BJ (cell line): ENCODE results near the gene HMGN2. TPM values are rescaled to one million over a fixed set of nuclear protein-coding genes. Genes with fewer than 3 reads are reported as not detected.

Experiments
- CTCF ChIA-PET: fragments of 350-600 bp; formaldehyde crosslinking; extraction: SDS; loops from one replicate; lab custom pipeline; 2021; ENCODE audit warnings: antibody characterized with exemption, inconsistent platforms; lab: Yijun Ruan, JAX
- POLR2A ChIA-PET: fragments of 300-600 bp; sonication (Branson Sonifier 250); formaldehyde crosslinking; extraction: SDS; loops from one replicate; lab custom pipeline; 2021; ENCODE audit warnings: antibody characterized with exemption; lab: Charles Lee
- DNase-seq: peaks from one replicate; pipeline ENCODE4 v3.0.0-alpha.2; 2011; ENCODE audit warnings: low read depth
- H3K27me3 ChIP-seq: 2 replicates; pipeline ENCODE4 v1.6.0; 2011; ENCODE audit warnings: low read length; ENCODE audit not compliant: control insufficient read depth, insufficient read depth
- H3K36me3 ChIP-seq: 2 replicates; pipeline ENCODE4 v1.5.1; 2011; ENCODE audit warnings: low read length; ENCODE audit not compliant: control insufficient read depth, insufficient read depth
- H3K4me3 ChIP-seq: 2 replicates; pipeline ENCODE4 v1.5.1; 2011; ENCODE audit warnings: low read depth, mild to moderate bottlenecking, control low read depth, low read length
- CTCF ChIP-seq: IDR thresholded peaks from 2 replicates; pipeline ENCODE4 v1.5.1; 2011; ENCODE audit warnings: low read depth, mild to moderate bottlenecking, control low read depth, inconsistent platforms, low read length, moderate library complexity; ENCODE audit not compliant: insufficient read depth
- polyA plus RNA-seq: library from polyadenylated mRNA; depleted of rRNA; stranded (reverse); fragments of >200 nt; gene quantifications from 2 replicates; pipeline ENCODE4 v1.2.3, GENCODE V29; 2011

The HMGN2 gene
- polyA plus RNA-seq, 1 experiment = 268 TPM

- no peak for TF ChIP-seq CTCF
- H3K27me3 ChIP-seq = no peaks in the 10 kb centered on the region
- ChIA-PET CTCF (interaction anchor here (0.7 kb wide), 1 partner anchor 23 kb away, joined by 3 read pairs; no protein-coding TSS in a partner anchor), POLR2A (no interaction called here)
- DNase-seq = no peak
- H3K4me3 ChIP-seq = no peak overlapping the region
- H3K36me3 ChIP-seq = peaks cover 8% of the 10 kb centered on the region; the same call in 1 of the 2 replicates
Measured at GRCh38 chr1:26475989-26476388, 3.7 kb downstream of the HMGN2 start.

- POLR2A ChIA-PET = no interaction called here
- H3K27me3 ChIP-seq = no peaks in the 10 kb centered on the region
- H3K36me3 ChIP-seq = peaks cover 8% of the 10 kb centered on the region; the same call in 1 of the 2 replicates
- no peak for DNase-seq
- TF ChIP-seq CTCF = no peak
- CTCF ChIA-PET = no interaction called here
- H3K4me3 ChIP-seq = no peak overlapping the region
Measured at GRCh38 chr1:26476958-26477357, 4.7 kb downstream of the HMGN2 start.

- peaks cover 8% of the 10 kb centered on the region; the same call in 1 of the 2 replicates for H3K36me3 ChIP-seq
- TF ChIP-seq CTCF = no peak
- no peak overlapping the region for H3K4me3 ChIP-seq
- ChIA-PET POLR2A (no interaction called here), CTCF (no interaction called here)
- no peaks in the 10 kb centered on the region for H3K27me3 ChIP-seq
- no peak for DNase-seq
Measured at GRCh38 chr1:26477446-26478152, 5.4 kb downstream of the HMGN2 start.

DNA sequence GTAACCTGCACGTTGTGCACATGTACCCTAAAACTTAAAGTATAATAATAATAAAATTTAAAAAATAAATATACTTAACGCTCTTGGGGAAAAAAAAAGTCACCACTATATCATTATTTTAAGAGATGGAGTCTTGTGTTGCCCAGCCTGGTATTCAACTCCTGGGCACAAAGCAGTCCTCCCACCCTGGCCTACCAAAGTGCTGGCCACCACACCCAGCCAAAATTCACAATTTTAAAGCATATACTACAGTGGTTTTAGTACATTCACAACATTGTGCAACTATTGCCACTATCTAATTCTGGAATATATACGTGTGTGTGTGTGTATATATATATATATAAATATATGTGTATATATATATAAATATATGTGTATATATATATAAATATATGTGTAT lies 5.9 kb downstream of the HMGN2 start:
- no peak overlapping the region for H3K4me3 ChIP-seq
- ChIA-PET CTCF (no interaction called here), POLR2A (no interaction called here)
- H3K27me3 ChIP-seq = no peaks in the 10 kb centered on the region
- peaks cover 8% of the 10 kb centered on the region; the same call in 1 of the 2 replicates for H3K36me3 ChIP-seq
- TF ChIP-seq CTCF = no peak
- no peak for DNase-seq

- Histone ChIP-seq H3K27me3 (no peaks in the 10 kb centered on the region), H3K36me3 (peaks cover 4% of the 10 kb centered on the region; the same call in 1 of the 2 replicates), H3K4me3 (no peak overlapping the region)
- POLR2A ChIA-PET = interaction anchor here (0.6 kb wide), 1 partner anchor 332 kb away, joined by 5 read pairs; no protein-coding TSS in a partner anchor
- CTCF ChIA-PET = interaction anchor here (1.5 to 1.8 kb wide), 2 partner anchors 20 to 22 kb away, joined by 4 to 5 read pairs; no protein-coding TSS in a partner anchor
- no peak for TF ChIP-seq CTCF
- no peak for DNase-seq
Measured at GRCh38 chr1:26478988-26479387, 6.7 kb downstream of the HMGN2 start.
